Dedifferentiated amniotic fluid mesenchymal stem cell (primary cell): ENCODE data around the gene PHLDB1.
"Not testable (repeated sequence)": the region's sequence is repeated elsewhere in the genome, so short reads cannot be mapped to it uniquely, and the experiment has no call there.

Experiments used
- DNase-seq: peaks from one replicate; pipeline ENCODE4 v3.0.0-alpha.2; 2016; ENCODE audit errors: extremely low spot score

The PHLDB1 gene

GRCh38 chr11:118658429-118659313, 51.3 kb downstream of the PHLDB1 start:
- DNase-seq = no peak

DNA sequence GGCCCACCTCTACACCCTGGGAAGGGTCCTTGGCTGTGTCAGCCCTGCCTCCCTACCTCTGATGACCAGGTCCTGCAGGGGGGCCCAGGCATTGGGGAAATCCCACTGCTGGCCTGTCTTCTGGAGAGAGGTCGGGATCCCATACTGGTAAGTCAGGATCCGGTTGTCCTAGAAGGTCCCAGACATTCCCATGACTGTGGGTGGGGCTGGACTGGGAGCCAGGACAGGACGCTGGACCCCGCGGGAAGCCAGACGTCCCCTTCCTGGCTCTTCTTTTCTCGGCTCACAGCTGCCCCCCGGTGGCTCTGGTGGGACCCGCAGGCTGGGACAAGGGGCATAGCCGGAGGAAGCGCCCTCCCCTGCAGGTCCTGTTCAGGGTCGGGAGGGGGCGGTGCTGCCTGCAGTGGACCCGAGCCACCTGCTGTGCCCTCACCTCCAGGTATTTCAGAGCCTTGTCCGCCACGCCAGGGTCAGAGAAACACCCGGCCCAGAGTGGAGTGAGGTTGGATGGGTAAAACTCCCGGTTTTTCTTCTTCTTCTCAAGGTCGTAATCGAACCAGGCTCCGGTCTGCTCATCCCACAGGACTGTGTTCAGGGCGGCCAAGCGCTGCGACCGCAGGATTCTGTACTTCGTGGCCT, 52.0 kb downstream of the PHLDB1 start:
- DNase-seq = peak; percentile 73

DNA sequence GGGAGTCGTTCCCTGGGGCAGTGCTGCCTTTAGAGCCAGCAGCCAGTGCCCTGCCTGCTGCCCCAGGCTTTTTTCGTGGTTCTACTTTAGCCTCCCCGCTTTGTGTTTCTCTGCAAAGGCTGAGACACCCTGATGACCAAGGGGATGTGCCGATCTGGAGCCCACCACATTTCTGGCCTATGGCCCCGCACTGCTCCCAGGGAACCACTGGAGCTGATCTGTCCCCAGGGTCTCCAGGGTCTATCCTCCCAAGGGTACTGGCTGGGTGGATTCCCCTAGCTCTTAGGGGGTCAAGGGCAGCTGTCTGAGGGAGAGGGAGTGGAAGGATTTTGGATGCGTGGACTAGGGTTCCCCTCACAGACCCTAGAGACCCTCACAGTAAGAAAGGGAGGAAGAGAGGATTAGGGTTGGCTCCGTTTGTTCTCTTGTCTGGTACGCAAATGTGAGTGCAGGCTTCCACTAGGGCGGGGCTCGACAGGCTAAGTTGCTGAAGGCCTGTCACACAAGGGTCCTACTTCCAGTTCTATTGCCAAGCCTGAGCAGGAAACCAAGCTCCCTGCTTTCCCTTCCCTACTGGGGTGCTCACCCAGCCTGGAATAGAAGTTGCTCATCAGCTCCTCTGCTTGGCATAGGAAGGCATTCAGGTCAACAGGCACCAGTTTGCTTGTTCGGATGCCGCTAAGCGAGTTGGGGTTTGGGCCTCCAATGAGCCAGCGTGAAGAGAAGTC, 52.7 kb downstream of the PHLDB1 start:
- DNase-seq = no peak

- no peak for DNase-seq
Measured at GRCh38 chr11:118660681-118661424, 53.4 kb downstream of the PHLDB1 start.

GRCh38 chr11:118661425-118662301, 54.2 kb downstream of the PHLDB1 start:
- DNase-seq = no peak

DNA sequence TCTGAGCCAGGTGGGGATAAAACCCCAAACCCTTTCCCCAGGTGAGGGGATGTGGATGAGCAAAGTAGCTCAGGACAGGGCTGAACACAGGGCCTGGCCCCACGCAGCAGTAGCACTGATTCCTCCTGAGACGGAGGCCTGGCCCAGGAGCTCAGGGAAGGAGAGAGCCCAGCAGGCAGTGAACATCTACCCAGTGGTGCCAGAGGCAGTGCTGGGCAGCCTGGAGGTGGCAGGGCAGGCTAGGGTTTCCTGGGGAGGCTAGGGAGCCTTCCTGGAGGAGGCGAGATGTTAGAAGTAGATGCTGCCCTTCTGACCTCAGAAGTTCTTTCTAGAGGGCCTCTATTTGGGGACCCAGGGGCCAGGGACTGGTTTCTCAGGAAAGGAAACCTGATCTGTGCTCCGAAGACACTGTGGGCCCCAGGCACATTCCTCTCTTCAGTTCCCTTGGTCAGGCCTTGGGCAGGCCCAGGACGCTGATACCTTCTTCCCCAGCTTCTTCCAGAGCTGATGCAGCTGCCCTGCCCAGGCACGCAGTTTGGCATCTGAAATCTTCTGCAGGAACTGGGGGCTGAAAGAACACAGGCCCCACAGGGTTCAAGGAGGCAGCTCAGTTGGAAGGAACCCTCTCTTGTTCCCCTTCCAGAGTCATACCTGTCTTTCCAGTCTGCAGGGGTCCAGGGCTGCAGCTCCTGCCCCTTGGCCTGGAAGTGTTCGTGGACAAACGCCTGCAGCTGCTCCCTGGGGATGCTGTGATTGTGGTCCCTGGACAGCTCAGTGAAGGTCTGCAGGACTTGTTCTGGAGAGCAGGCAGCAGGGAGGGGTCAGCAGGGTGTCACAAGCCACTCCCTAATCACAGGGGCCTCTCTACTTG, 55.2 kb downstream of the PHLDB1 start:
- DNase-seq = no peak

- DNase-seq = no peak
Measured at GRCh38 chr11:118663381-118663780, 56.0 kb downstream of the PHLDB1 start.

DNA sequence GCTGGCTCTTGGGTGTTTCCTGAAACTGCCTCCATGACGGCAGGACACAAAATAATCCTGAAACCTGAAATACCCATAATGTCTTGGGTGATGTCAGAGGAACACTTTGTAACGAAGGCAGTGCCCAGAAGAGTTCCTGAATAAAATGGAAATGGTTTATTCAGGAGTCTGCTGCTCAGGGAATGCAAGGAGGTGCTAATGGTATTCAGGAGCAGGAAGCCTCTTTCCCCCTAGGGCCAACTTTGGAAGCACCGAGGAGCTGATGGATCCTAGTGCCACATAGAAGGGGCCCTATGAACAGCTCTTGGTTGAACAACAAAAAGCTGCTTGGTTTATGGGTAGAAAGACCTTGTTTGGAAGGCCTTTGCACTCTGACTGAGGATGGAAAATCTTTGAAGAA, 56.5 kb downstream of the PHLDB1 start:
- no peak for DNase-seq

- DNase-seq = no peak
Measured at GRCh38 chr11:118666371-118666770, 59.0 kb downstream of the PHLDB1 start.

DNA sequence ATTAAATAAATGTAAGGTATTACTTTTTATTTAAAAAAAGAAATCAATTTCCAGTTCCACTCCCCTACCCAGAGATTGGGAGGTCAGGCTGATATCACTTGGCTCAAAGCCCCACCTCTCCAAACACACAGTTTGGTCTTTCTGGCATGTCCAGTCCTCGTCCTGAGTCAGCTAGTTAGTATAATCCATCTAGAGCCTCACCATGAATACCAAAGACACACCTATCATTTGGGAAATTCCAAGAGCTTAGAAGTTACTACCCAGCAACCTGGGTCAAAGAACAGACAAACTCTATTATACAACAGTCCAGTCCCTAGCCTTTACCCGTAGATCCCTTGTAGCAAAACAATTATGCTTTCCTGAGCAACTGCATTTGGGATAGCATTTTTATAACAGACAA, 62.6 kb downstream of the PHLDB1 start:
- no peak for DNase-seq

GRCh38 chr11:118671254-118671653, 63.8 kb downstream of the PHLDB1 start:
- DNase-seq = no peak

GRCh38 chr11:118672846-118673245, 65.4 kb downstream of the PHLDB1 start:
- no peak for DNase-seq

DNA sequence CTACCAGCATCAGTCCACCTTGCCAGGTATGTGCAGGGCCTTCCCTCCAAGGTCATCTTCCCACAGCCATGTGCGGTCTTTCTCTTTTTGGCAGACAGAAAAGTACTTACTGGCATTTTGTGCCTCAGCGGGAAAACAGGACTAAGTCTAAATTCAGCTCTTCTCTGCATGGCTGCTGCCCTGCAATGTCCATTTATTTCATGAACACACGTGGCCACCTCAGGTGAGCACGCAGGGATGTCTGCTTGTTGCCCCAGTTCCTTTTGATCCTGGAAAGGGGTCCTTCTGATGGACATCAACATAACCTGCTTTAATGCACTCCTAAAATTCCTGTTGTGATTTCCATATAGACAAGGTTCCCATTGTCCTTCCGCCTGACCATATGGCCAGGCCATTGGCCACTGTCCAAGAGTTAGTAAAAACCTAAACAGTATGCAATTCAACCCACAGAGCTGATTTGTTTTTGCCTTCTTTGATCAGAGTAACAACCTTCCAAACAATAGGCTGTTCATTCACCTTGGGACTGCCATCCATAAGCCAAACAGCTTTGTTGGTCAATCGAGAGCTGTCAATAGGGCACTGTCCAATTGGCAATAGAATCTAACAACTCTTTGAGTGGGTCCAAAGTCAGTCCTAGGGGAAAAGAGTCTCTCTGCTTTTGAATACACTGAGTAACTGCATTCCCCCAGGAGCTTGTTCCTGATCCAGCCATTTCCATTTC, 66.1 kb downstream of the PHLDB1 start:
- DNase-seq = no peak

DNA sequence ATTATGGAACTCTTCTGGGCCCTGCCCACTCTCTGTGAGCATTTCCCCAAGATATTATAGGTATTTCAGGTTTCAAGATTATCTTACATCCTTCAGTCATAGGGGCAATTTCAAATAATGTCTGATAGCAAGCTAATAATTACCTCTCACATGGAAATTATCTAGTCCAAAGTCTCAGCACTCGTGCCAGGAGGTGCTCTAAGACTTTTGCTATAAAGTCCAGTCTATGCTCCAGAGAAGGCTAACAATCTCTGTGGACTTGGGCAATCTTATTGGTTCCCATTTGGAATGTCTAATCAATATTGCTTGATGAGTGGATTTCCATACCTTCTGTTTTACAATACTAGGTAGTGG, 66.6 kb downstream of the PHLDB1 start:
- no peak for DNase-seq

- no peak for DNase-seq
Measured at GRCh38 chr11:118677977-118678376, 70.6 kb downstream of the PHLDB1 start.

- DNase-seq = not testable (repeated sequence)
Measured at GRCh38 chr11:118678908-118679307, 71.5 kb downstream of the PHLDB1 start.

DNA sequence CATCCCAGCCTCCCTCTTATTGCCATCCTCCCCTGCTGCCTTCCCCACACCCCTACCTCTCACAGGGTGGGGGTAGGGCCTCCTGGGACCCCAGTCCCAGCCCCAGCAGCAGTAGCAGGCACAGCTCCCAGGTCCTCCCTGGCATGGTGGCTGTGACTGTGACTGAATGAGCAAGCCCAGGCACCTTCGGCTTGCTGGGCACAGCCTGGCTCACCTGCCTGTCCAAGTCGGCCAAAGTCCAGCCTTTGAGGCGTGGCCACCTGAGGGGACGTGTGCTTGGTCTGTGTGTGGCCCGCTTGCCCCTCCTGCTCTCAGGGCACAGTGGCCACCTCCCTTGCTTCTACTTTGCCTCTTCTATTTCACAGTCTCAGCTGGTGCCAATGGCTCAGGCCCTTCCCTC, 72.1 kb downstream of the PHLDB1 start, which contains the start of gene TREH:
TSS of gene TREH (minus strand) at position 168 of the 400 bp plus-strand sequence. CDS start at position 145, 23 bp downstream.
- DNase-seq = no peak

GRCh38 chr11:118682372-118682771, 75.0 kb downstream of the PHLDB1 start:
- no peak for DNase-seq

DNA sequence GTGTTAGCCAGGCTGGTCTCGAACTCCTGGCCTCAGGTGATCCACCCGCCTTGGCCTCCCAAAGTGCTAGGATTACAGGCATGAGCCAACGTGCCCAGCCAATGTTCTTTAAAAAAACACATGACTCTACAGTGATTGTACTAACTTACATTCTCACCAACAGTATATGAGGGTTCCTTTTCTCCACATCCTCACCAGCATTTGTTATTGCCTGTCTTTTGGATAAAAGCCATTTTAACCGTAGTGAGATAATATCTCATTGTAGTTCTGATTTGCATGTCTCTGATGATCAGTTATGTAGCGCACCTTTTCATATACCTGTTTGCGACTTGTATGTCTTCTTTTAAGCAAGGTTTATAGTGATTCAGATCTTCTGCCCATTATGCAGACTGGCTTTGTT, 75.5 kb downstream of the PHLDB1 start:
- DNase-seq = not testable (repeated sequence)
